Ureter (tissue), 1 donor: ENCODE data around the gene SAMD8. TPM values are rescaled to one million over a fixed set of nuclear protein-coding genes. Genes with fewer than 3 reads are reported as not detected.

Source experiments
- DNase-seq: peaks from one replicate; pipeline ENCODE4 v3.0.0-alpha.2; 2020; ENCODE audit warnings: low spot score
- total RNA-seq: library from RNA; stranded (reverse); gene quantifications from one replicate; pipeline ENCODE4 v1.2.4, GENCODE V29; 2023
- donor health status: DM: yes; HTN: yes; CAD: no.

The SAMD8 gene
- total RNA-seq, 1 donor from 2014 or later: 26.0 TPM

- no peak for DNase-seq
Measured at GRCh38 chr10:75223507-75223906, 112.1 kb downstream of the SAMD8 start.

- DNase-seq: no peak
Measured at GRCh38 chr10:75226095-75226494, 114.6 kb downstream of the SAMD8 start.

- no peak for DNase-seq
Measured at GRCh38 chr10:75226656-75227055, 115.2 kb downstream of the SAMD8 start.

GRCh38 chr10:75228278-75228677, 116.8 kb downstream of the SAMD8 start:
- DNase-seq: no peak

GRCh38 chr10:75228834-75229233, 117.4 kb downstream of the SAMD8 start:
- DNase-seq: no peak

- DNase-seq: no peak
Measured at GRCh38 chr10:75229971-75230370, 118.5 kb downstream of the SAMD8 start.

- DNase-seq: peak; percentile 90
Measured at GRCh38 chr10:75230600-75231038, 119.2 kb downstream of the SAMD8 start.

Other genes with a start within 250 kb of the SAMD8 start
- gene VDAC2, start 99.1 kb downstream of the SAMD8 start, total RNA-seq: 124 TPM
- gene COMTD1, start 124.3 kb downstream of the SAMD8 start, total RNA-seq: 34.6 TPM